IPS-18c (cell line): ENCODE data around the gene RASSF9.

Source experiments
- H3K4me3 ChIP-seq: 2 replicates; pipeline ENCODE4 v1.7.0; 2013; ENCODE audit warnings: low read depth, mild to moderate bottlenecking, low read length, moderate library complexity; ENCODE audit not compliant: insufficient read depth
- H3K9me3 ChIP-seq: one replicate; pipeline ENCODE4 v1.6.1; 2013; ENCODE audit warnings: mild to moderate bottlenecking, low read length, moderate library complexity; ENCODE audit not compliant: control insufficient read depth, insufficient read depth

Gene RASSF9

DNA sequence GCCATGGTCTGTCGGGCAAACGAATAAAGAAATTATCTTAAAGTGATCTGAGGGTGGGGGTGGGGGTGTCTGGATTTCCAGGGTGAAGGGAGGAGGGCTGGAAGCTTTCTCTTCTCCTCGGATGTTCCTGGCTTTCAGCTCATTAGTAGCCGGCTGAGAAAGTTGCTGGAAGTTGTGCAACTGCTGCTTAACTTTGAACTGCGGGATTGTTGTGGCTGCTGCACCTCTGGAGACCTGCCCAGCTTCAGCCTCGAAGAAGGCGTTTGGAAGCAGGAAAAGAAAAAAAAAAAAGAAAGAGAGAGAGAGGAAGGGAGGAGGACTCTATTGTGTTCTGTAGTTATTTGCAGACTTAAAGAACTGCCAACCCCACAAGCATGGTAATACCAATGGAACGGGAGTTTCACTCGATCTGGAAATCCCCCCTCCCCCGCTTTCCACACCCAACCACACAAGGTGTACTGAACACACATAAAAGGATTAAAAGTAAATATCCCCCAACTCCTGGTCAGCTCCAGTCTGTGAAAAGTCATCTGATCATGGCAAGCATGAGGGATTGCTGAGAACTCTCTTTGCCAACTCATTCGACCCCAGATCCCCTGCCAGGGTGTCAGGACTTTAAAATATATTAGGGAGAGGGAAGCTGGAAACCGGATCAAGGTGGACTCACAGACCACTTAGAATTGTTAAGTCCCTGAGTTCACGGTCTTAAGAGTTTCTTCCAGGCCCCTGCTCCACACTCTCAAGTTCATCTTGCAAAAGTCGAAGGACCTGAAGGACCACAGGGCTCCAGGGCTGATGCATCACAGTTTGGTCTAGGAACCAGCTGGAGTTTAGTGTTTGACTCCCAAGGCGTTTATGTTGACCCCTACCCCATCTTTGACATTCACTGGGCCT is at the start of gene RASSF9:
Gene RASSF9, minus strand, starts transcription at position 213 of the 894 bp plus-strand sequence. Its CDS starts 208 bp downstream, at position 5.
- Histone ChIP-seq H3K4me3 (no peak within 1 kb of the TSS), H3K9me3 (no peaks in the 10 kb centered on the region)

DNA sequence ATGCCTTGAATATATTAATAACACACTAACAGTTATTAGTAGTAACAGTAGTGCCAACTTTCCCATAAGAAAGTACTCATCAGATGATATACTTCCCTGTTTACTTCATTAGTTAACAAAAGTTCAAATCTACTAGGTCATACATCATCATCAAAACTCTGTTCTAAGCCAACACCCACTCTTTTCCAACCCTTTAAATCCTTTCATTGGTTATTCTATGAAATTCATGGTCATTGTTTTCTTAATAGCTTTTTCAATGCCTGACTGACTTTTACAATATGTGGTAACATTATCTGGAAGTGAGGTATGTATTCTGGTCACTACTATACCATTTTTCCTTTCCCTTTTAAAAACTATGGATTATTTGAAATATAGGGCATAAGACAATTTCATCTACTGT is 47.6 kb upstream of the RASSF9 start:
- Histone ChIP-seq H3K9me3 (no peaks in the 10 kb centered on the region), H3K4me3 (no peak overlapping the region)

DNA sequence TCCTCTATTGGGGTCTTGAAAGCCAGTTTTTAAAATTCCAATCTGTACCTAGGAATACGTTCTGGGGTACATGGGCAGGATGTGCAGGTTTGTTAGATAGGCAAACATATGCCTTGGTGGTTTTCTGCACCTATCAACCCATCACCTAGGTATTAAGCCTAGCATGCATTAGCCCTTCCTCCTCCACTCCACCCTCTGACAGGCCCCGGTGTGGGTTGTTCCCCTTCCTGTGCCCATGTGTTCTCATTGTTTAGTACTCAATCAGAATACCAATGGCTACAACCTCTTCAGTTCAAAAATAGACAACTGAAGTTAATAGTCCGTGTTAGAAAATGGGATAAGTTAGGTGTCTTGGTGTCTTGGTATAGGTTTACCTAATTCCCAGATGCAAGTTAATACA is 41.2 kb upstream of the RASSF9 start:
- H3K4me3 ChIP-seq = no peak overlapping the region
- H3K9me3 ChIP-seq = no peaks in the 10 kb centered on the region

DNA sequence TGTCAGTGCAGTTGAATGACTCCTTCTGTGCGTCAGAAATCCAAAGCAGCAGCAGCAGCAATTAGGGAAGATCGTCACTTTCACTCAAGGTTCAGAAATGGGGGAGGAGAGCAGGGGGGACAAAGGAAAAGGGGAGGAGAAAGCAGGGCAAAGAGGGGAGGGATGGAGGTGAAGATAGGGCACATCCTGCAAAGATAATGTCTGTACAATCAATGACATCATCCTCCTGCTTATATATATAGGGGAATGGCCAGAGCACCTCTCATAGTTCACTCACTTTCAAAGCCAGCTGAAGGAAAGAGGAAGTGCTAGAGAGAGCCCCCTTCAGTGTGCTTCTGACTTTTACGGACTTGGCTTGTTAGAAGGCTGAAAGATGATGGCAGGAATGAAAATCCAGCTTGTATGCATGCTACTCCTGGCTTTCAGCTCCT is 37.8 kb upstream of the RASSF9 start, which contains the start of gene NTS:
Gene NTS, plus strand, starts transcription at position 265 of the 431 bp plus-strand sequence. Its CDS starts 109 bp downstream, at position 374.
- no peaks in the 10 kb centered on the region for H3K9me3 ChIP-seq
- no peak within 1 kb of the TSS; the same call in 1 of the 2 replicates for H3K4me3 ChIP-seq

DNA sequence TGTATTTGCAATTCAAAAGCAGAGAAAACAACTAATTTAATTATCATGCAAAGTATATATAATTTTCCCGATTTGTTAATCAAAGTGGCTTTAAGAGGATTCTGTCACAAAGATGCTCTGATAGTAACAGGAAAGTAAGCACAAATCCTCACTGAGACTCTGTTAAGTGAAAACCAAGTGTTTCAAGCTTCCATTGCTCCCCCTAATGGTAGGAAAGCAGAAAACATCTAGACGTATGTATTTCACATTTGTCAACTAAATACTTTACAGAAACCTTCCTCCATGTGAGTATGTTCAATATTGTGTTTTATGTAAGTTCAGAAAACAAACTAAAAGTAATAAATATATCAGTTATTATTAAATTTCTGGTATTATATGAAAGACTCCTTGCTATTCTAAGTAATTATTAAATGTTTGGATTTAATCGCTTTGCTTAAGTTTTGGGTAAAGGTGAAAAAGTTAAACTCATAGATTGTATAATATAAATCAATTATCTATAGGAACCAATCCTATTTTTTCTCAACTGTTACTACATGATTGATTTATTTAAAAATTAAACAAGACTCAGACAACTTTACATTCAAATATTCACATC is 36.4 kb upstream of the RASSF9 start:
- Histone ChIP-seq H3K4me3 (no peak overlapping the region), H3K9me3 (no peaks in the 10 kb centered on the region)

DNA sequence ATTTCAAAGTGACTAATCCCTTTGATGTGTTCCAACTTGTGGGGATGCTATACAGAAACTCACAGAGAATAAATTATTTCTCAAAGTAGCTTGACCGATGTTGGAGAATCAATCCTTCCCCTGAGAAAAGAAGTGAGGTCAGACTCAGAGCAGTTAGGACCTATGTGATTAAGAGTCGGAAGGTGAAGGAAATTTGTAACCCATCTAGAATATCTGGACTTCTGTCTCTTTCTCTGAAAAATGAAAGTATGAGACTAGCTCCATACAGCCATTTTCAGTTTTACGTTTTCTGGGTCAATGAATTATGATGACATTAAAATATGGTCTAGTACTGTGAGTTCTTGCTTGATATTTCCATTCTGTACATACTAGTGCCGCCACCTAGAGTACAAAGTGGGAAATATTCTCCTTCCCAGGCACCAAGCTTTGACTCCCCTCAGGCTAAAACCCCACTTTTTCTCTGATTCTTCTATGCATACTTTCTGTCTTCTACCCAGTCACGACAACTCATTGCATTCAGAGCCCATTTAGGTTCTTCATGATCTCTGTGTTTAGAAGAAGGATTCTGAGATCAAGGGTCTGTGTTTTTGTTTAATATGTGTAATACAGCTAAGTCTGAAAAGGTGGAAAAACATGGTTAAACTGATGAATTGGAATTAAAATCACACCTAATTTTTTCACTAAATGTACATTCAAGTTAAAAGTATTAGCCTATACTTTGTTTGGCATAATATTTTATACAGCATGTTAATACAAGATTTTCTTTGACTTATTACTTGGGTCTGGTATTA is 31.0 kb upstream of the RASSF9 start:
- Histone ChIP-seq H3K4me3 (no peak overlapping the region), H3K9me3 (no peaks in the 10 kb centered on the region)

DNA sequence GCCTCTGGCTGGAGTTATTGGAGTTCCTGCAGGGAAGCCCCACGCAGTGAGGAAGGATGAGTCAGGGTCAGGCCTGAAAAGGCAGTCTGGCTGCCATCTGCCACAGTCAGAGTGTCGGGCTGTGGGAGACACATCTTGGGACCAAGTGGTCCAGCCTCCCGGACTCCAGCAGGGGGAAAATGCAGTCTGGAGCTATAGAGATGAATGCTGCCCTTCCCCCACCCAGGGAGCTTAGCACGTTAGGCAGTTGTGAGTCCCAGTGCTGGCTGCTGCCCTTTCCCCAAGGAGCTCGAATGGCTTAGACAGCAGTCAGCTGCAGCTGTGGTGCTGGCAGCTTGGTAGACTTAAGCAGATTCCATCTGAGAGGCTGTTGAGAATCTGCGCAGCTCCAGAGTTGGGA is 29.7 kb upstream of the RASSF9 start:
- Histone ChIP-seq H3K9me3 (no peaks in the 10 kb centered on the region), H3K4me3 (no peak overlapping the region)

DNA sequence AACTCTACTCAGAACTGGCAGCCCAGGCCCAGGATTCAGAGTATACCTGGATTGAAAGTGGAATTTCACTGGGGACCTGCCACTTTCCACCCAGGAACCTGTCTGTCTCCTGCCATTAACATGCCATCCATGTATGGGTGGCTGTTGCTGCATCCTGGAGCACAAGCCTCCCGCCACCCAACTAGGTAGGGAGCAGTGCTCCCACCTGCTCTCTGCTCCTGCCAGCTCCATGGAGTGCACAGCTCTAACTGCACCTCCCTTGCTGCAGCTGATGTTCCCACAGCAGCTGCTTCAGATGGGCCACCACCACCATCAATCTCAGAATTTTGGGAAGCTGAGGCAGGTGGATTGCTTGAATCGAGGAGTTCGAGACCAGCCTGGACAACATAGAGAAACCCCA is 20.8 kb upstream of the RASSF9 start:
- peaks cover 2% of the 10 kb centered on the region for H3K9me3 ChIP-seq

DNA sequence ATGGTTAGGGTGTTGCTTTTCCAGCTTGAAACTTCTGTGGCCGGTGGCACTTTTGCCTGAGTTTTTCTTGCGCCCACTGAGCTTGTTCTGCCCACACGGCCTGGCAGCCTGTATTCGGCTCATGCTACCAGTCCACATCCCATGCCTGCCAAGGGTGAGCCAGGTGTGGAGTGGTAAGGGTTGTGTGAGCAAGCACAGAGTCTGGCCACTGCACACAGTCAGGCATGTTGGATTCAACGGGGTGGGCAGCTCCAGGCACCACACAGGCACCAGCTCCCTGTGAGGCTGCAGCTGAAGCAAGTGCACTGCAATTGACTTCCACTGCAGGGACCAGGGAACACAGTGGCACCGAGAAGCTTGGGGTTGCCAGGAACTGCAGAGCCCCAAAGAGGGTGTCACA is 19.1 kb upstream of the RASSF9 start:
- no peak overlapping the region for H3K4me3 ChIP-seq
- H3K9me3 ChIP-seq = peaks cover 2% of the 10 kb centered on the region

More for the DNA sequence above, 20.8 kb upstream of the RASSF9 start:
- no peak overlapping the region for H3K4me3 ChIP-seq

DNA sequence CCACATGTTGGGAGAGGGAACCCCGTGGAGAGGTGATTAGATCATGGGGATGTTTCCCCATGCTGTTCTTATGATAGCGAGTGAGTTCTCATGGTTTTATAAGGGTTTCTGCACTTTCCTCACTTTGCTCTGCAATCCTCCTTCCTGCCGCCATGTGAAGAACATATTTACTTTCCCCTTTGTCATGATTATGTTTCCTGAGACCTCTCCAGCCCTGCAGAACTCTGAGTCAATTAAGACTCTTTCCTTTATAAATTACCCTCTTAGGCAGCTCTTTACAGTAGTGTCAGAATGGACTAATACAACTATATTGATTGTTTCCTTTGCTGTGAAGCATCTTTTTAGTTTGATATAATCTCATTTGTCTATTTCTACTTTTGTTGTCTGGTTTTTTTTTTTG is 13.1 kb upstream of the RASSF9 start:
- H3K9me3 ChIP-seq = no peaks in the 10 kb centered on the region
- H3K4me3 ChIP-seq = no peak overlapping the region

DNA sequence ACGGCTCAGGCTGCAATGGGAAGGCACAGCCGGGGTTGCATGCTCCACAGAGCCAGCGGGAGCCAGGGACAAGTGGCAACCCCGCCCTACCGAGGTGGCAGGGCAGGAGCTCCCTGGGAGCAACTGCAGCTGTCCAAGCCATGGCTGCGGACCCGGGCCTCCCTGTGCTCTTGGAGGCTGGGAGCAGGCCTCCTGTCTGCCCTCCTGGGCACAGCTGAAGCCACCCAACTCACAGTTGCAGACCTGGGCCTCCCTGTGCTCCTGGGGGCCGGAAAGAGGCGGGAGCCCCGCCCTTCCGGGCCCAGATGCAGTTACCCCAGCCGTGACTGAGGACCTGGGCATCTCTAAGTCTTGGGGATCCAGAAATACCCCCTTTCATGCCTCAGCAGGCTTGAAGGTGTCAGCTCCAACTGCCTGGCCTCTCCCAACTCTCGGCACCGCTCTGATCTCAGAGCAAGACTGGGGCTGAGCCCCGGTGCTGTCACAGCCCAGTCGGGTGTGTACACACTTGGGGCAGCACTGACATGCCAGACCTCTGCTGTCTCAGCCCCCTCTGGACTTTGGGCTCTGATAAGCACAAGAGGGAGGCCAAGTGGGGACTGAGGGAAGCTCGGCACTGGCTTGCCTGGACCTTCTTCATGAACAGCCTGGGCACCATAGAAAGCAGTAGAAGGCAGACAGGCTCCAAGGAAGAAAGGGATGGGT is 7.5 kb upstream of the RASSF9 start:
- Histone ChIP-seq H3K9me3 (no peaks in the 10 kb centered on the region), H3K4me3 (no peak overlapping the region)

DNA sequence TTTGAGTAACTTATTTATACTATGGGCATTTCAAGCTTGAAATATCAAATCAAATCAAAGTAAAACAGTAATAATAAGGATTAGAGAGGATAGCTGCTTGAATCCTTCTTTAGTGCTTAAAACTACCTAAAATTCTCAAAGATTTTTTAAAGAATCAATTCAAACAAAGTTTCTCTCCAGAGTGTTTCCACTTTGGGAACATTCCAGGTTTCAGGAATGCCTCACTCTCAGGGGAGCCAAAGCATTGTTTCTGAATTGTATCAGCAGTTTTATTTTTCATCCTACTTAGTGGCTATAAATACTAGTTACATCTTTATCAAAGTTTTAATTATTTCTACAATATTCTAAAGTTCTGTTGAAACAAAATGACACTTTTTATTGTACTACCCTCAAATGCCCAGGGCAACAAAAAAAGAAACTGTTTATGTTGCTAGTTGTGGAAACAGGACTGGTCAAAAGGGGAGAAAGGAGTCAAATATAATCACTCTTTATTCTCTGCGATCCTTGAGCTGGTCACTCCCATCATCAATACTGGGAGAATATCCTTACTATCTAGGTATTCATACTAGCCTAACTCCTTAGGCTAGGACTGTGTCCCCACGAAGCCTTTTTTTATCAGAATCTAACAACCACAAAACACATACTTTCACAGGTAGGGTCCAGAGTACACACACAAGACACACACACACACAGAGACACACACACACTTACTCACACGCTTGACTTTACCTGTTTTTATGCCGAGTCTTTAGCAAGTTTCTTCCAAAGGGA is 598 bp downstream of the RASSF9 start:
- Histone ChIP-seq H3K9me3 (no peaks in the 10 kb centered on the region), H3K4me3 (no peak overlapping the region)

DNA sequence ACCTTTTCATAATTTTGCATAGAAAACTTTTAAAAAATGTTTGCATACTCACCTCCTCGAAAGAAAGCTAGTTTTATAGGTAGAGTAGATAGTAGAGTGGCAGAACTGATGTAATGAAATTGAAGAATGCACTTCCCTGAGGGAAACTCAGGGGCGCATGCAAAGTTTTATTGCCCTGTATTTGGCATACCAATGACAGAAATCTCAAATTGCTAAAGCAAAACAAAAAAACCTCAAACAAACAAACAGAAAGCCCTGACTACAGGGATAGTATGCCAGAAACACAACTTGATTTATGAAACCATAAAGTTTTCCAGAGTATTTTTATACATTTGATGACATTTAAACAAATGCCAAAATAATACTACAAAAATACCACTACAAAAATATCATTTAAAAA is 1.8 kb downstream of the RASSF9 start:
- H3K9me3 ChIP-seq = no peaks in the 10 kb centered on the region
- H3K4me3 ChIP-seq = no peak overlapping the region

DNA sequence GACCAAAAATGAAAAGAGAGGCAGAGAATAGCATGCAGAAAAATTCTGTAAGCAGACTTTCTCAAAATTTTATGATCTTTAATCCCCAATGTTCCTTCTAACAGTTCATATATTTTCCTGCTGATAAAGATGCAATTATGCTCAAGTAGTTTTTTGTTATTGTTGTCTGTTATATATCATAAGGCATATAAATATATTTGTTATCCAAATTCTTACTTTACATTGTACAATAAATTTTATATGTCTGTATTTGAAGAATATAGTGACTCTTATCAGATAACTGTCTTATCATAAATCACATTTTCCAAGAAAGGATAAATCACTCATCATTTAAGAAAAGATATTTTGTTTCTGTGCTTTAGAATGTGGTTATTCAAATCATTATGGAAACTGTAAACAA is 2.6 kb downstream of the RASSF9 start:
- Histone ChIP-seq H3K4me3 (no peak overlapping the region), H3K9me3 (no peaks in the 10 kb centered on the region)

DNA sequence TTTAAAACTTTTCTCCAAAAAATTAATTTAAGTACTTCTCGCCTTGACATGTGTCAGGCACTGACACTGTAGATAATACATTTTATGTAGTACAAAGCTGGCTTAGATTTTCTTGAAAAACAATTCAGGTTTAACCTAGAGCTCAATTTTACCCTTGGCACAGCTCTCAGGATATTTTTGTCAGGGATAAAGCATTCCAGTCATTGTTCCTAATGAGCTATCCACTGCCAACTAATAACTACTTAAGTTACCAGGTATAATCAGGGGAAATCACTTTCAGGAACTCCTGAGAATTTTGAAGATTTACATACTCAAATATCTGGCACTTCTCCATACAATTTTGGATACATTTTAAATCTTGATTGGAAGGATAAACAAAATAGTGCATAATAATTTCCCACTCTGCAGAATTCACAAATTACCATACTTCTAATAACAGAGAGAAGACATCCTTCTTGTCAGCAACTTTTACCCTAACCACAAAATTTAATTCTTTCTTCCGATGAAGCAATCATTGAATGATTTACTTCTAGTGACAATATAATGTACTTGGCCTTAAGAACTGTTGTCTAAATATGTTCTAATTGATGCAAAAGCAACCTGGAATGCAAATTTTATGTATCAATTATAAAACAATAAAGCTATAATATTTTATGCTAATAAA is 4.8 kb downstream of the RASSF9 start:
- no peaks in the 10 kb centered on the region for H3K9me3 ChIP-seq
- H3K4me3 ChIP-seq = no peak overlapping the region

DNA sequence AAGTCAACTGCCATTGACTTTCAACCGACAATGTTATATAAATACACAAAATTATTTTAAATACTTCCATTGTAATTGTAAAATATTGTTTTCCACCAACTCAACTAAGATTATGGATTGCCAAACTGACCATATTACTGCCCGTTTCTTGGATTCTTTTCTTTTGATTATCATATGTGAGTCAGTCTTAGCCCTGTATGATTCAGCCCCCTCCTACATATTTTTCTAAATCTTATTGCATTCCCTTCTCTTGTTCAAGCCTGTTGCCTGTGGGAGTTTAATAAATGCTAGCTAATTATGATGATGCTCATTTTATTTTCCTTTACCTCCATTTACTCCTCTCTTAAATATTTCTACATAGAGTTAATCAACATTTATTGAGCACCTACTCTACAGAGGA is 6.8 kb downstream of the RASSF9 start:
- no peak overlapping the region for H3K4me3 ChIP-seq
- H3K9me3 ChIP-seq = no peaks in the 10 kb centered on the region
